HEK293T (cell line): ENCODE measurements around the gene STAC.
"Not testable (repeated sequence)": the region's sequence is repeated elsewhere in the genome, so short reads cannot be mapped to it uniquely, and the experiment has no call there.

Experiments used
- FOXK2 ChIP-seq: fragments of 450-650 bp; IDR thresholded peaks from 2 replicates; pipeline ENCODE4 v1.6.1; 2016; ENCODE audit warnings: mild to moderate bottlenecking
- ZNF384 ChIP-seq: fragments of 450-650 bp; IDR thresholded peaks from 2 replicates; pipeline ENCODE4 v1.6.1; 2016

- TF ChIP-seq FOXK2, ZNF384: not testable (repeated sequence)
These were observed 91.7 kb downstream of the STAC start for GRCh38 chr3:36472045-36472444.
